ENCODE results near the gene PTRHD1.

The PTRHD1 gene

GRCh38 chr2:24756789-24757188 is 36.4 kb downstream of the PTRHD1 start:
- no peak for DNase-seq (ENCODE audit: low spot score)

DNA sequence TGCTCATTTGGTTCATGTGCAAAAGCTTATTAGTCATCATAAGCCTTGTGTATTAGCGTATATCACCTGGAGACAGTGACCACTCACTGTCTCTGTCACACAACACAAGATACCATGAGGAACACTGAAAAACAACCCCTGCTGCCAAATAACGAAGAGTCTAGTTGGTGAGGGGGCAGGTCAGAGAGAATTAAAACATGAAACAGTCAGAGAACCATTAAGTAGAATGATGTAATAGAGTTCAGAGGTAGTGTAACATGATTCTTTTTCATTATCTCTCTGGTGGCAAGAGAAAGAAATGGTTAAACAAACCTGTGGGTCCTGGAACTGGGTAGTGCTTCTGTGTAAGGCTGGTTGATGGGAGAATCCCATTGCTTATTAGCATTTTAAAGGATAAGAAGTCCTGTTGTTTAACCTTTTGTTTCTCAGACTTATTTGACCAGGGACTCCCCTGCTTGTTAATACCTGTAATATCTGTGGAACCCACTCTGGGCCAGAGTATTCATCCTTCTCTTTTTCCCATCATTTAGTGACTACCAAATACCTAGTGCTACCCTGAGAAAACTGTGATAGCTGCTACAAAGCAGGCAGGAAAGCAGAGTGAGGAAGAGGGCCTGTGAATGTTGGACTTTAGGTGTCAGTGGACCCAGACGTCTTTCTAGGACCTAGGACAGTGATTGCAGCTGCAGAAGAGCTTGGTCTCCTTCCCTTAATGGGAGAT is 38.0 kb downstream of the PTRHD1 start:
- DNase-seq (ENCODE audit: low spot score), result no peak

- DNase-seq (ENCODE audit: low spot score), result no peak
These were observed 44.0 kb downstream of the PTRHD1 start for GRCh38 chr2:24749069-24749691.

- DNase-seq (ENCODE audit: low spot score), result no peak
These were observed 45.9 kb downstream of the PTRHD1 start for GRCh38 chr2:24747299-24747698.

- DNase-seq (ENCODE audit: low spot score), result no peak
These were observed 47.4 kb downstream of the PTRHD1 start for GRCh38 chr2:24745825-24746224.

- no peak for DNase-seq (ENCODE audit: low spot score)
These were observed 48.8 kb downstream of the PTRHD1 start for GRCh38 chr2:24744356-24744755.

GRCh38 chr2:24743924-24744323 is 49.3 kb downstream of the PTRHD1 start:
- DNase-seq (ENCODE audit: low spot score), result no peak

- DNase-seq (ENCODE audit: low spot score), result no peak
These were observed 50.5 kb downstream of the PTRHD1 start for GRCh38 chr2:24742730-24743129.

DNA sequence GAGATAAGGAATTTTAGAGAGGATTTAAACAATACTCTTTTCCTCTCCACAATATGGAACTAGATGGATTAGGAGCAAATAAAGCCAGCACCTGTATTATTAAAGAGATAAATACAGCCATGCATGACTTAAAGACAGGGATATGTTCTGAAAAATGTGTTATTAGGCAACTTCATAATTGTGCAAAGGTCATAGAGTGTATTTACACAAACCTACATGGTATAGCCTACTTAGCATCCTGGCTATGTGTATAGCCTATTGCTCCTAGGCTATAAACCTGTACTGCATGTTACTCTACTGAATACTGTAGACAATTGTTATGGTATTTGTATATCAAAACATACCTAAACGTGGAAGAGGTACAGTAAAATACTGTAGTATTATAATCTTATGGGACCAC is 53.0 kb downstream of the PTRHD1 start:
- no peak for DNase-seq (ENCODE audit: low spot score)

All from AG08395 (cell line).